Measurements from ENCODE around the gene MTA3. TPM values are rescaled to one million over a fixed set of nuclear protein-coding genes. Genes with fewer than 3 reads are reported as not detected.
"Not testable (repeated sequence)": the region's sequence is repeated elsewhere in the genome, so short reads cannot be mapped to it uniquely, and the experiment has no call there.

The MTA3 gene
- total RNA-seq, 1 experiment from 2014 or later = 57.1 TPM

- intact Hi-C loops (cut with micrococcal nuclease; ENCODE audit: unreplicated experiment) = no loop called here
- ChIA-PET POLR2A (ENCODE audit: low non-redundant PET) (interaction anchor here (0.7 kb wide), 1 partner anchor 13 kb away, joined by 17 read pairs; no protein-coding TSS in a partner anchor), CTCF (interaction anchor here (0.6 kb wide), 1 partner anchor 146 kb away, joined by 3 read pairs; no protein-coding TSS in a partner anchor)
- Histone ChIP-seq H3K27me3 (replicated peaks; ENCODE audit: insufficient read depth, low read depth, low read length, poor library complexity) (no peaks in the 10 kb centered on the region), H3K36me3 (ENCODE audit: insufficient read depth, low read length, poor library complexity, severe bottlenecking) (no peaks in the 10 kb centered on the region), H3K4me3 (ENCODE audit: low read depth, low read length, poor library complexity, severe bottlenecking) (no peak overlapping the region), H3K27ac (ENCODE audit: low read depth, low read length, poor library complexity, severe bottlenecking) (no peak overlapping the region), H3K4me1 (ENCODE audit: insufficient read depth, low read length, poor library complexity, severe bottlenecking) (peaks cover 18% of the 10 kb centered on the region), H3K9me3 (ENCODE audit: low read depth, low read length, poor library complexity, severe bottlenecking) (no peaks in the 10 kb centered on the region)
- no peak for TF ChIP-seq EZH2 (IDR thresholded peaks at IDR 0.05; ENCODE audit: borderline replicate concordance, low read depth, low read length, poor library complexity, severe bottlenecking)
- TF ChIP-seq, protein P1, sequence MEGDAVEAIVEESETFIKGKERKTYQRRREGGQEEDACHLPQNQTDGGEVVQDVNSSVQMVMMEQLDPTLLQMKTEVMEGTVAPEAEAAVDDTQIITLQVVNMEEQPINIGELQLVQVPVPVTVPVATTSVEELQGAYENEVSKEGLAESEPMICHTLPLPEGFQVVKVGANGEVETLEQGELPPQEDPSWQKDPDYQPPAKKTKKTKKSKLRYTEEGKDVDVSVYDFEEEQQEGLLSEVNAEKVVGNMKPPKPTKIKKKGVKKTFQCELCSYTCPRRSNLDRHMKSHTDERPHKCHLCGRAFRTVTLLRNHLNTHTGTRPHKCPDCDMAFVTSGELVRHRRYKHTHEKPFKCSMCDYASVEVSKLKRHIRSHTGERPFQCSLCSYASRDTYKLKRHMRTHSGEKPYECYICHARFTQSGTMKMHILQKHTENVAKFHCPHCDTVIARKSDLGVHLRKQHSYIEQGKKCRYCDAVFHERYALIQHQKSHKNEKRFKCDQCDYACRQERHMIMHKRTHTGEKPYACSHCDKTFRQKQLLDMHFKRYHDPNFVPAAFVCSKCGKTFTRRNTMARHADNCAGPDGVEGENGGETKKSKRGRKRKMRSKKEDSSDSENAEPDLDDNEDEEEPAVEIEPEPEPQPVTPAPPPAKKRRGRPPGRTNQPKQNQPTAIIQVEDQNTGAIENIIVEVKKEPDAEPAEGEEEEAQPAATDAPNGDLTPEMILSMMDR (conservative IDR thresholded peaks at IDR 0.05; ENCODE audit: low read depth, low read length) = no peak
- no TSS peak for BruUV-seq (replicated peaks)
- no peak for DNase-seq (ENCODE audit: low spot score)
Observed at GRCh38 chr2:42602876-42603219, 34.4 kb downstream of the MTA3 start.

DNA sequence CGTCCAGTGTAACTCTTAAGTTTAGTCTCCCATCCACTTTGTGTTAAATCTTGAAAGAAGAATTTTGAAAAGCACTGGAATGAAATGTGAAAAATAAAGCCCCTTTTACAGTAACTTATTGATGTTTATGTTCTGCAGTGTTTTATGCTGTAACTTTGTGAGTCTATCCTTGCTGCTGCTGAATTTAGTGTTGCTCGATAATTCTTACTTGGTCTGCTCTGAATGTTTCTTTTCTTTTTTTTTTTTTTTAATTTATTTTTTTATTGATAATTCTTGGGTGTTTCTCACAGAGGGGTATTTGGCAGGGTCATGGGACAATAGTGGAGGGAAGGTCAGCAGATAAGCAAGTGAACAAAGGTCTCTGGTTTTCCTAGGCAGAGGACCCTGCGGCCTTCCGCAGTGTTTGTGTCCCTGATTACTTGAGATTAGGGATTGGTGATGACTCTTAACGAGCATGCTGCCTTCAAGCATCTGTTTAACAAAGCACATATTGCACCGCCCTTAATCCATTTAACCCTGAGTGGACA, 36.0 kb downstream of the MTA3 start:
- DNase-seq (ENCODE audit: low spot score); CTCF ChIA-PET; BruUV-seq (replicated peaks); POLR2A ChIA-PET (ENCODE audit: low non-redundant PET); H3K36me3 ChIP-seq (ENCODE audit: insufficient read depth, low read length, poor library complexity, severe bottlenecking); intact Hi-C loops (cut with micrococcal nuclease; ENCODE audit: unreplicated experiment); H3K27ac ChIP-seq (ENCODE audit: low read depth, low read length, poor library complexity, severe bottlenecking); H3K27me3 ChIP-seq (replicated peaks; ENCODE audit: insufficient read depth, low read depth, low read length, poor library complexity); H3K4me3 ChIP-seq (ENCODE audit: low read depth, low read length, poor library complexity, severe bottlenecking); H3K9me3 ChIP-seq (ENCODE audit: low read depth, low read length, poor library complexity, severe bottlenecking): not testable (repeated sequence)
- H3K4me1 ChIP-seq (ENCODE audit: insufficient read depth, low read length, poor library complexity, severe bottlenecking) = peaks cover 13% of the 10 kb centered on the region

DNA sequence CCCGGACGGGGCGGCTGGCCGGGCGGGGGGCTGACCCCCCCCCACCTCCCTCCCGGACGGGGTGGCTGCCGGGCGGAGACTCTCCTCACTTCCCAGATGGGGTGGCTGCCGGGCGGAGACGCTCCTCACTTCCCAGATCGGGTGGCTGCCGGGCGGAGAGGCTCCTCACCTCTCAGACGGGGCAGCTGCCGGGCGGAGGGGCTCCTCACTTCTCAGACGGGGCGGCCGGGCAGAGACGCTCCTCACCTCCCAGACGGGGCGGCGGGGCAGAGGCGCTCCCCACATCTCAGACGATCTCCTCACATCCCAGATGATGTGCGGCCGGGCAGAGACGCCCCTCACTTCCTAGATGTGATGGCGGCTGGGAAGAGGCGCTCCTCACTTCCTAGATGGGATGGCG, 37.7 kb downstream of the MTA3 start:
- intact Hi-C loops (cut with micrococcal nuclease; ENCODE audit: unreplicated experiment); H3K27me3 ChIP-seq (replicated peaks; ENCODE audit: insufficient read depth, low read depth, low read length, poor library complexity); CTCF ChIA-PET; H3K4me1 ChIP-seq (ENCODE audit: insufficient read depth, low read length, poor library complexity, severe bottlenecking); POLR2A ChIA-PET (ENCODE audit: low non-redundant PET); BruUV-seq (replicated peaks); H3K9me3 ChIP-seq (ENCODE audit: low read depth, low read length, poor library complexity, severe bottlenecking); DNase-seq (ENCODE audit: low spot score); H3K4me3 ChIP-seq (ENCODE audit: low read depth, low read length, poor library complexity, severe bottlenecking); H3K27ac ChIP-seq (ENCODE audit: low read depth, low read length, poor library complexity, severe bottlenecking): not testable (repeated sequence)
- peaks cover 15% of the 10 kb centered on the region for H3K36me3 ChIP-seq (ENCODE audit: insufficient read depth, low read length, poor library complexity, severe bottlenecking)

DNA sequence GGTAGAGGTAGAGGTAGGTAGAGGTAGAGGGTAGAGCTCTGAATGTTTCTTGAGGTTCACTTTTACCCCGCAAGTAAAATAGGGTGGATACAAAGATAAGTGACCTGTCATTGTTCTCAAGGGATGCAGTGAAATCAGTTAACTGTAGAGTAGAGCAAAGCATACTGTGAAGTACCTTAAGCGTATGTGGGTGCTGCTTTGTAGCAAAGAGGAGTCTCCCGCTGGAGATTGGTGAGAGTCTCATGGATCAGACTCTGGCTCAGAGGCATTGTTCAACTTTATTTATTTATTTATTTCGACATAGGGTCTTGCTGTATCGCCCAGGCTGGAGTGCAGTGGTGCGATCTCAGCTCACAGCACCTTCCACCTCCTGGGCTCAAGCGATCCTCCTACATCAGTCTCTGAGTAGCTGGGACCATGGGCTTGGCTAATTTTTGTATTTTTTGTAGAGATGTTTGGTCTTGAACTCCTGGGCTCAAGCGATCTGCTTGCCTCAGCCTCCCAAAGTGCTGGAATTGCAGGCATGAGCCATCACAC, 38.7 kb downstream of the MTA3 start:
- Histone ChIP-seq H3K9me3 (ENCODE audit: low read depth, low read length, poor library complexity, severe bottlenecking) (no peaks in the 10 kb centered on the region), H3K4me1 (ENCODE audit: insufficient read depth, low read length, poor library complexity, severe bottlenecking) (peaks cover 7% of the 10 kb centered on the region), H3K4me3 (ENCODE audit: low read depth, low read length, poor library complexity, severe bottlenecking) (no peak overlapping the region), H3K36me3 (ENCODE audit: insufficient read depth, low read length, poor library complexity, severe bottlenecking) (peaks cover 15% of the 10 kb centered on the region), H3K27me3 (replicated peaks; ENCODE audit: insufficient read depth, low read depth, low read length, poor library complexity) (no peaks in the 10 kb centered on the region), H3K27ac (ENCODE audit: low read depth, low read length, poor library complexity, severe bottlenecking) (no peak overlapping the region)
- ChIA-PET CTCF (no interaction called here), POLR2A (ENCODE audit: low non-redundant PET) (no interaction called here)
- TF ChIP-seq, protein P1 (conservative IDR thresholded peaks at IDR 0.05; ENCODE audit: low read depth, low read length) = no peak
- no peak for TF ChIP-seq EZH2 (IDR thresholded peaks at IDR 0.05; ENCODE audit: borderline replicate concordance, low read depth, low read length, poor library complexity, severe bottlenecking)
- DNase-seq (ENCODE audit: low spot score) = no peak
- intact Hi-C loops (cut with micrococcal nuclease; ENCODE audit: unreplicated experiment) = no loop called here
- no TSS peak for BruUV-seq (replicated peaks)

Data from A673 (cell line).